Measurements from ENCODE around the gene FGFBP1. TPM values are rescaled to one million over a fixed set of nuclear protein-coding genes. Genes with fewer than 3 reads are reported as not detected.
A peak's percentile ranks its signal among the peaks of the same experiment; 100 is the strongest.

FGFBP1 gene
- total and polyA plus RNA-seq, 2 of the 4 experiments (the other 2 are of a cell fraction), result under 0.01 TPM; not detected in 1

DNA sequence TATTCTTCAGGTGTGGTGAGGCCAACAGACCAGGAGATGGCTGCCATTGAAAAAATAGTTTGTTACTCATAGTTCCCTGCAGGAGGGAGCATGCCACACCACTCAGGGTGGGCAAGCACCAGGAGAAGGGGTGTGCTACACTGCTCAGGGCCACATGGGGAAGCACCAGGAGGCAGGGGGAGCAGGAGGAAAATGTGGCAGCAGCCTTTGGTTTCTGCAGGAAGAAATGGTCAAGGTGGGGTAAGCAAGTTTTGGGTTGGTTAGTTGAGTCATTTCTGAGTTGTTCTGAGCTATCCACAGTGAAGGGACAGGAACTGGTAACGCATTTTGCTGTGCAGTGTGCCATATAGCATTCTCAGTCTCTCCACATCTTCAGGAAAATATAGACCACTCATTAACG lies 23.8 kb downstream of the FGFBP1 start:
- Histone ChIP-seq H3K9me3 (ENCODE audit: control insufficient read depth, insufficient read depth, low read length) (no peaks in the 10 kb centered on the region; the same call in 1 of the 2 replicates), H2AFZ (replicated peaks; ENCODE audit: low read length, poor library complexity) (no peak overlapping the region), H2BK5ac (ENCODE audit: low read depth, low read length, poor library complexity, severe bottlenecking) (peak overlapping the region; percentile 37), H2AK9ac (replicated peaks; ENCODE audit: low read depth, low read length, poor library complexity) (no peak overlapping the region), H2BK15ac (ENCODE audit: low read depth, low read length) (0 out of 3 replicates have a peak overlapping the region, but pooled peaks have one; percentile 8), H3K23ac (ENCODE audit: low read depth, low read length) (no peak overlapping the region), H3K36me3 (ENCODE audit: control insufficient read depth, insufficient read depth, low read length) (no peaks in the 10 kb centered on the region), H3K79me1 (ENCODE audit: low read depth in 1 of 2, low read length in 2 of 2) (no peaks in the 10 kb centered on the region), H3K4me3 (ENCODE audit: insufficient read depth, low read depth, low read length) (no peak overlapping the region), H3K27ac (ENCODE audit: insufficient read depth, low read length) (no peak overlapping the region), H3K9me1 (ENCODE audit: insufficient read depth, low read length) (no peaks in the 10 kb centered on the region; the same call in none of the 2 replicates), H3K9ac (ENCODE audit: low read depth, low read length) (no peak overlapping the region), H2BK20ac (ENCODE audit: low read depth, low read length) (peak overlapping the region; percentile 52), H3K56ac (ENCODE audit: extremely low read depth, insufficient read depth, low read length) (no peak overlapping the region), H3K18ac (ENCODE audit: low read depth, low read length) (peak overlapping the region; percentile 29; the same call in 1 of the 2 replicates), H3K14ac (replicated peaks; ENCODE audit: low read depth, low read length) (peak overlapping the region; percentile 57; the same call in 1 of the 2 replicates), H3K4me1 (ENCODE audit: control insufficient read depth, insufficient read depth, low read length) (peaks cover 7% of the 10 kb centered on the region), H2AK5ac (ENCODE audit: low read depth, low read length) (peak overlapping the region; percentile 60; the same call in 1 of the 2 replicates), H3K4ac (ENCODE audit: low read depth, low read length) (peak overlapping the region; percentile 54), H4K8ac (ENCODE audit: low read depth in 2 of 2, low read length in 2 of 2) (no peak overlapping the region), H4K5ac (ENCODE audit: low read depth, low read length) (no peak overlapping the region), H3K4me2 (ENCODE audit: low read depth, low read length) (no peak overlapping the region), H4K20me1 (ENCODE audit: insufficient read depth, low read length) (no peaks in the 10 kb centered on the region), H2BK120ac (ENCODE audit: low read depth, low read length) (peak overlapping the region; percentile 25; the same call in 1 of the 2 replicates), H4K91ac (ENCODE audit: insufficient read depth, low read depth, low read length) (no peak overlapping the region; the same call in 1 of the 2 replicates), H3K27me3 (ENCODE audit: control insufficient read depth, insufficient read depth, low read length) (no peaks in the 10 kb centered on the region)
- no peak for DNase-seq
- ATAC-seq (ENCODE audit: low read depth), result no peak
- ChIA-PET POLR2A (ENCODE audit: unreplicated experiment) (no interaction called here), CTCF (no interaction called here)
- in situ Hi-C loops (cut with MboI; ENCODE audit: low sequenced_read_pairs), result no loop called here
- no peak for TF ChIP-seq MAFK (IDR thresholded peaks at IDR 0.05; ENCODE audit: low read depth, low read length)
- TF ChIP-seq FOS (IDR thresholded peaks at IDR 0.05; ENCODE audit: low read depth, low read length), result no peak
- no peak for TF ChIP-seq BHLHE40 (IDR thresholded peaks at IDR 0.05; ENCODE audit: low read depth, low read length)
- dilution Hi-C loops (cut with HindIII; ENCODE audit: low sequenced_read_pairs, unreplicated experiment), result no loop called here
- intact Hi-C loops (cut with micrococcal nuclease), result no loop called here
- no CpG with 5 or more reads among the region's 2 CpGs for WGBS, 2 experiments (ENCODE audit: extremely low coverage in 2 of 2, insufficient read length in 1 of 2)
- BruUV-seq (replicated peaks), result no TSS peak

Measured in IMR-90 (cell line).